Measurements from ENCODE around the gene FOXC2.

DNA sequence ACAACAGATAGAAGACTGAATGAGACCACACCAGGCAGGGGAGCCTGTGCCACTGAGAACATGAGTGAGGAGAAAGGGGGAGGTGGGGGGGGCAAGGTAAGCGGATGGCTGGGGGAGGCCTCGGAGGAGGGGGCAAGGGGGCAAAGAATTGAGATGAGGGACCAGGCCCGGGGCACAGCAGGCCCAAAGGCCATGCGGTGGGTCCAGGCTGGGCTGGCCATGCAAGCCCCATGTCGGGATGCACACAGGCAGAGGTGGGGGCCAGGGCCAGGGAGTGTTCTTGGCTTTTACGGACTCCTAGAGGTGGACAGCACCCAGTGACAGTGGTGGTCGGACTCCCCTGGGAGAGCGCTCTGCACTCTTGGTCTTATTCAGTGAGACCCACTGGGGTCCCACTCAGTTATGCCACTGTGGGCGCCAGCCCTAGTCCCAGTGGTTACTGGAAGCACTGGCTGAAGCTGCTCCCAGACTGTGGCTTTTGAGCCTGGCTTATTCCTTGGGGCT lies 6.8 kb upstream of the FOXC2 start:
- TF ChIP-seq CTCF (IDR thresholded peaks at IDR 0.05) (no peak), EP300 (IDR thresholded peaks at IDR 0.05) (no peak), POLR2AphosphoS5 (IDR thresholded peaks at IDR 0.05) (no peak)

Data from suprapubic skin (tissue), 4 donors.